ENCODE data around the gene ZBTB47.

ZBTB47 gene

GRCh38 chr3:42664438-42664803, 10.9 kb downstream of the ZBTB47 start:
- Mint-ChIP-seq H3K36me3 (ENCODE audit: low read depth) (no peaks in the 10 kb centered on the region), H3K4me3 (no peak overlapping the region), H3K27ac (no peak overlapping the region), H3K9me3 (no peaks in the 10 kb centered on the region), H3K4me1 (peaks cover 24% of the 10 kb centered on the region), H3K27me3 (ENCODE audit: low read depth) (peaks cover 4% of the 10 kb centered on the region)
- no peak for TF ChIP-seq CTCF (IDR thresholded peaks at IDR 0.05; ENCODE audit: unreplicated experiment in 3 of 3)

- no peaks in the 10 kb centered on the region for H3K9me3 Mint-ChIP-seq
- no peak overlapping the region for H3K4me3 Mint-ChIP-seq
- peaks cover 24% of the 10 kb centered on the region for H3K4me1 Mint-ChIP-seq
- no peaks in the 10 kb centered on the region for H3K36me3 Mint-ChIP-seq (ENCODE audit: low read depth)
- no peak for TF ChIP-seq CTCF (IDR thresholded peaks at IDR 0.05; ENCODE audit: unreplicated experiment in 3 of 3)
- peaks cover 4% of the 10 kb centered on the region for H3K27me3 Mint-ChIP-seq (ENCODE audit: low read depth)
- no peak overlapping the region for H3K27ac Mint-ChIP-seq
Measured at GRCh38 chr3:42665050-42665878, 11.8 kb downstream of the ZBTB47 start.

- Mint-ChIP-seq H3K9me3 (no peaks in the 10 kb centered on the region), H3K36me3 (ENCODE audit: low read depth) (no peaks in the 10 kb centered on the region), H3K4me3 (no peak overlapping the region), H3K27ac (no peak overlapping the region), H3K27me3 (ENCODE audit: low read depth) (peaks cover 4% of the 10 kb centered on the region), H3K4me1 (peaks cover 24% of the 10 kb centered on the region)
- no peak for TF ChIP-seq CTCF (IDR thresholded peaks at IDR 0.05; ENCODE audit: unreplicated experiment in 3 of 3)
Measured at GRCh38 chr3:42666022-42666421, 12.5 kb downstream of the ZBTB47 start.

GRCh38 chr3:42666577-42666998, 13.1 kb downstream of the ZBTB47 start:
- Mint-ChIP-seq H3K36me3 (ENCODE audit: low read depth) (no peaks in the 10 kb centered on the region), H3K27ac (no peak overlapping the region), H3K4me1 (peaks cover 24% of the 10 kb centered on the region), H3K4me3 (no peak overlapping the region), H3K9me3 (no peaks in the 10 kb centered on the region), H3K27me3 (ENCODE audit: low read depth) (peaks cover 4% of the 10 kb centered on the region)
- no peak for TF ChIP-seq CTCF (IDR thresholded peaks at IDR 0.05; ENCODE audit: unreplicated experiment in 3 of 3)

GRCh38 chr3:42667096-42667522, 13.6 kb downstream of the ZBTB47 start:
- Mint-ChIP-seq H3K9me3 (no peaks in the 10 kb centered on the region), H3K27ac (no peak overlapping the region), H3K4me3 (no peak overlapping the region), H3K4me1 (peaks cover 24% of the 10 kb centered on the region), H3K36me3 (ENCODE audit: low read depth) (no peaks in the 10 kb centered on the region), H3K27me3 (ENCODE audit: low read depth) (peaks cover 4% of the 10 kb centered on the region)
- no peak for TF ChIP-seq CTCF (IDR thresholded peaks at IDR 0.05; ENCODE audit: unreplicated experiment in 3 of 3)
